Measurements from ENCODE around the gene SMOC1. TPM values are rescaled to one million over a fixed set of nuclear protein-coding genes. Genes with fewer than 3 reads are reported as not detected.

The SMOC1 gene
- total RNA-seq, 1 donor from 2014 or later, result not detected

- no peak overlapping the region for H3K4me3 Mint-ChIP-seq
- intact Hi-C loops (cut with micrococcal nuclease), result no loop called here
- H3K27ac Mint-ChIP-seq, result no peak overlapping the region
- peaks cover 5% of the 10 kb centered on the region for H3K27me3 Mint-ChIP-seq
- H3K36me3 Mint-ChIP-seq (ENCODE audit: low read depth), result no peaks in the 10 kb centered on the region
- no peak for DNase-seq
- H3K9me3 Mint-ChIP-seq, result no peaks in the 10 kb centered on the region
- peaks cover 17% of the 10 kb centered on the region for H3K4me1 Mint-ChIP-seq
Observed at GRCh38 chr14:70014406-70015095, 135.3 kb downstream of the SMOC1 start.

- Mint-ChIP-seq H3K4me1 (peaks cover 18% of the 10 kb centered on the region), H3K36me3 (ENCODE audit: low read depth) (no peaks in the 10 kb centered on the region), H3K27me3 (peaks cover 13% of the 10 kb centered on the region), H3K27ac (no peak overlapping the region), H3K4me3 (no peak overlapping the region), H3K9me3 (no peaks in the 10 kb centered on the region)
- intact Hi-C loops (cut with micrococcal nuclease), result no loop called here
- no peak for DNase-seq
Observed at GRCh38 chr14:70018230-70018629, 139.0 kb downstream of the SMOC1 start.

DNA sequence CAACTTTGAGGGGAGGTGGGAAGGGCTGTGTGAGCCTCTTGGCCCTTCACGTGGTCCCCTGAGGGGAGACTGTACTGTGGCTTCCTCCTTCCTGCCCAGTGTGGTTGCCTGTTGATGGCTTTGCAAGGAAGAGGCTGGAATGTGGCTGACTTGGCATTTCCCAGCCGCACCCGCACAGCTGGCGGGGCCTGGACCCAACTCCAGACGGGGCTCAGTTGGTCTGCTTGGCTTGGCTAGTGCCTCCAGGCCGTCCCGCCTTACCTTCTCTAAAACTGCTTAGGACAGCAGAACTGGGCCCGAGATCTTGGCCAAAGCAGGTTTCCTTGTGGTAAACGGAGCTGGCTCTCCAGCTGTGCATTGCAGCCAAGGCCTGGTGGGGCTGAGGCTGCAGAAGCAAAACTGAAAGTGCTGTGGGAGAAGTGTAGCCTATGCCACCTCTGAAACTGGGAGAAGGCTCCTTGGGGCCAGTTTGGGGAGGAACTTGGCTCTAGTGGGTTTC lies 139.5 kb downstream of the SMOC1 start:
- H3K9me3 Mint-ChIP-seq, result no peaks in the 10 kb centered on the region
- H3K27ac Mint-ChIP-seq, result no peak overlapping the region
- intact Hi-C loops (cut with micrococcal nuclease), result no loop called here
- H3K4me1 Mint-ChIP-seq, result peaks cover 18% of the 10 kb centered on the region
- peak; percentile 76 for DNase-seq
- H3K27me3 Mint-ChIP-seq, result peaks cover 13% of the 10 kb centered on the region
- H3K36me3 Mint-ChIP-seq (ENCODE audit: low read depth), result no peaks in the 10 kb centered on the region
- H3K4me3 Mint-ChIP-seq, result peak overlapping the region; percentile 10

- intact Hi-C loops (cut with micrococcal nuclease), result no loop called here
- H3K27ac Mint-ChIP-seq, result no peak overlapping the region
- no peaks in the 10 kb centered on the region for H3K9me3 Mint-ChIP-seq
- no peaks in the 10 kb centered on the region for H3K36me3 Mint-ChIP-seq (ENCODE audit: low read depth)
- peaks cover 9% of the 10 kb centered on the region for H3K27me3 Mint-ChIP-seq
- H3K4me3 Mint-ChIP-seq, result no peak overlapping the region
- H3K4me1 Mint-ChIP-seq, result peaks cover 18% of the 10 kb centered on the region
- no peak for DNase-seq
Observed at GRCh38 chr14:70019695-70020094, 140.5 kb downstream of the SMOC1 start.

DNA sequence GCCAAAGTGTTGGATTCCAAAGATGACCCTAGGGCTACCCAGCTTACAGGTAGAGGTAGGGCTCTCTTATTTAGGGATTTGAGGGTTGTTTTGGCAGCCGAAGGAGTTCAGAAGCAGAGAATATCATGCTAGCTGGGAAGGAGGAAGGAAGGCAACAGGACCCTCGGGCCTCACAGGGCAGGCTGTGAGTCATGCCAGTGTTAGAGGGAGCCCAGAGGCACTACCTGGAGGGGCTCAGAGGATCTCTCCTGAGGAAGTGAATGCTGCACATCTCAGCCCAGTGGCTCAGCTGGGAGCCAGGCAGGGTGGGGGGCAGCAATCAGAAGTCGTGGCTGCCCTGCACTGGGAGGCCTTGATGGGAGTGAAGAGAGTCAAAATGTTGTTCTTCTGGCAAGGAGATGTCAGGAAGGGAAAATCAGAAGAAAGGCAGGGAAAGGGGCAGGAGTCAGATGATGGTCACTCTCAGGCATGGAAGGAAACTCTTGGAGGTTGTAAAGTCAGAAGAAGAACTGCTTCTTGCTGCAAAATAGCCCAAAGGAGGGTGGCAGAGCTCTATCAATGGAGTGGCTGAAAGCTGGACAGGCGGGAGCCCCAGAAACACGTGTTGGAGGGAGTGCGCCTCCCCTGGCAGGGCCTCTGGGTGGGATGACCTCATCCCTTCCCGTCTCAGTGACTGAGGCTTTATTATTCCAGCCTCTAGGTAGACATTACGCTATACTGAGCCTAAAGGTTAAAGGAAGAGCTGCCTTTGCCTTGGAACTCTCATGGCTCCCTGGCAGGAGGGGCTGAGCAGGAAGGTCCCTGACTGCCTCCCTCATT lies 141.3 kb downstream of the SMOC1 start:
- H3K36me3 Mint-ChIP-seq (ENCODE audit: low read depth), result no peaks in the 10 kb centered on the region
- no peaks in the 10 kb centered on the region for H3K9me3 Mint-ChIP-seq
- no peak overlapping the region for H3K4me3 Mint-ChIP-seq
- DNase-seq, result no peak
- intact Hi-C loops (cut with micrococcal nuclease), result no loop called here
- H3K27me3 Mint-ChIP-seq, result peaks cover 8% of the 10 kb centered on the region
- H3K27ac Mint-ChIP-seq, result no peak overlapping the region
- H3K4me1 Mint-ChIP-seq, result peaks cover 18% of the 10 kb centered on the region

DNA sequence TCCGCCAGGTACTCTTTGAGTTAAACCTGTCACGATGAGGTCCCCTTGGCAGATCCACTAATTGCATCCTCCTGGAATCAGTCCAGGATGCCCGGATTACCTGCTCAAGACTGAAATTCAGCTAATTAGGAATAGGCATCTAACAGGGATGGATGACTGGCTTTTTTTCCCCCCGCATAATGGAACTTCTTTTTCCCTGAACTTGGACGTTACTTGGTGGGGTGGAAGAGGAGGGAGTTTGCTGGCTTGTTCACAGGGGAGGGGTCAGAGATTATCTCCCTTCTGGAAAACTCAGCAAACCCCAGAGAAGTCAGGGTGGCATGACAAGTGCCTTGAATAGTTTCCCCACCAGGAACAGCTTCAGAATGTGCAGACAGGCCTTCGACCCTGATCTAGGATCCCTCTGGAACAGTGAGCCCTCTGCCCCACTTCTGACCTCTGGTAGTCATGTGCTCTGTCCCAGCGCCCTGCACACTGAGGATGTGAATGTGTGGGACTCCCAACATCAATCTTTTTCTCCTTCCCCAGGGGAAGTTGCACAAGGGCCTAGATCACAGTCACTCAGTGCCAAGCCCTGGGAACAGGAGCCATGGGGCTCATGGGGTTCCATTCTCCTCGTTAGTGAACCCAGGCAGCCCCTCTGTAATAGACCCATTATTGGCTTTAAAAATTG lies 142.5 kb downstream of the SMOC1 start:
- Mint-ChIP-seq H3K27me3 (peaks cover 8% of the 10 kb centered on the region), H3K36me3 (ENCODE audit: low read depth) (no peaks in the 10 kb centered on the region), H3K27ac (no peak overlapping the region), H3K4me3 (no peak overlapping the region), H3K9me3 (no peaks in the 10 kb centered on the region), H3K4me1 (peaks cover 18% of the 10 kb centered on the region)
- DNase-seq, result no peak
- intact Hi-C loops (cut with micrococcal nuclease), result no loop called here

DNA sequence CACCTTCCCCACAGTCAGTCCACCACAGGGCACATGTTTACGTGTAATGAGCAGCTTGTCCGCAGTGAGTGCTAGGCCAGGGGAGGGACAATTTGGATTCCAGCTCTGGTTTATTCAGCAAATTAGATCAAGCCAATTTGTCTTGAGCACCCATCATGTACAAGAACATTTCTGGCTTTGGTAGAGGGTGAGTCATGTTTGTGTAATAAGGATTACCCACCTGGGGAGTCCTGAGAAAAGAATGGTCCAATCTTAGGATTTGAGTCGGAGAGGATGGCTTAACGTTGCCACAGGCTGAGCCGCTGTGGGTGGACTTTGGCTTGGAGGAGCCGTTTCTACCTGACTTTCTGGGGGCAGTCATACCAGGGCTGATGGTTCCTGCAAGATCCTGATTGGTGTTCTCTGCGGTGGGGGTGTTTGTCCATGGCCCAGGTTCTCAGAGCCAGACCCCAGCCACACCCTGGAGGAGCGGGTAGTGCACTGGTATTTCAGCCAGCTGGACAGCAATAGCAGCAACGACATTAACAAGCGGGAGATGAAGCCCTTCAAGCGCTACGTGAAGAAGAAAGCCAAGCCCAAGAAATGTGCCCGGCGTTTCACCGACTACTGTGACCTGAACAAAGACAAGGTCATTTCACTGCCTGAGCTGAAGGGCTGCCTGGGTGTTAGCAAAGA lies 143.7 kb downstream of the SMOC1 start:
- Mint-ChIP-seq H3K27ac (no peak overlapping the region), H3K4me1 (peaks cover 16% of the 10 kb centered on the region), H3K27me3 (peaks cover 8% of the 10 kb centered on the region), H3K36me3 (ENCODE audit: low read depth) (no peaks in the 10 kb centered on the region), H3K4me3 (no peak overlapping the region), H3K9me3 (no peaks in the 10 kb centered on the region)
- no peak for DNase-seq
- intact Hi-C loops (cut with micrococcal nuclease), result no loop called here

DNA sequence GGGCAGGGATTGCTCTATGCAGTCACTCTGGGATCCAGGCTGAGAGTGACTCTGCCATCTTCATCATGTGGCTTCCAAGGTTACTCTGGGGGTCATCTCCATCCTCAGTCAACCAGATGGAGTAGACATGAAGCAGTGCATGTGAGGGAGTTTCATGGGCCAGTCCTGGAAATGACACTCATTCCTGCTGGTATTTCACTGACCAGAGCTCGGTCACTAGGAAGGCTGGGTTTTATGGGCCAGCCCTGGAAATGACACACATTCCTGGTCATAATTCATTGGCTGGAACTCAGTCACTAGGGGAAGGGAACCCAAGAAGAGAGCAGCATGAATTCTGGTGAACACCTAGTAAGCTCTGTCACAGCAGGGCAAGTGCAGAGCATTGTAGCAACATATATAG lies 144.7 kb downstream of the SMOC1 start:
- intact Hi-C loops (cut with micrococcal nuclease), result no loop called here
- H3K27ac Mint-ChIP-seq, result no peak overlapping the region
- no peak for DNase-seq

GRCh38 chr14:70027785-70028428 lies 148.7 kb downstream of the SMOC1 start:
- H3K27ac Mint-ChIP-seq, result no peak overlapping the region
- H3K9me3 Mint-ChIP-seq, result no peaks in the 10 kb centered on the region
- intact Hi-C loops (cut with micrococcal nuclease), result loop anchor here (1.0 to 5.0 kb wide), 4 partner anchors 151 to 441 kb away; partner anchors contain the start of gene SMOC1
- no peak overlapping the region for H3K4me3 Mint-ChIP-seq
- no peaks in the 10 kb centered on the region for H3K4me1 Mint-ChIP-seq
- no peaks in the 10 kb centered on the region for H3K27me3 Mint-ChIP-seq
- H3K36me3 Mint-ChIP-seq (ENCODE audit: low read depth), result no peaks in the 10 kb centered on the region
- peak; percentile 91 for DNase-seq

More for the DNA sequence above, 144.7 kb downstream of the SMOC1 start:
- Mint-ChIP-seq H3K9me3 (no peaks in the 10 kb centered on the region), H3K27me3 (peaks cover 8% of the 10 kb centered on the region), H3K4me3 (no peak overlapping the region), H3K36me3 (ENCODE audit: low read depth) (no peaks in the 10 kb centered on the region), H3K4me1 (peaks cover 6% of the 10 kb centered on the region)

- no peaks in the 10 kb centered on the region for H3K4me1 Mint-ChIP-seq
- intact Hi-C loops (cut with micrococcal nuclease), result loop anchor here (2.0 to 5.0 kb wide), 3 partner anchors 152 to 442 kb away; partner anchors contain the start of gene SMOC1
- H3K27ac Mint-ChIP-seq, result no peak overlapping the region
- H3K36me3 Mint-ChIP-seq (ENCODE audit: low read depth), result no peaks in the 10 kb centered on the region
- H3K4me3 Mint-ChIP-seq, result no peak overlapping the region
- no peaks in the 10 kb centered on the region for H3K27me3 Mint-ChIP-seq
- DNase-seq, result no peak
- no peaks in the 10 kb centered on the region for H3K9me3 Mint-ChIP-seq
Observed at GRCh38 chr14:70029296-70030132, 150.3 kb downstream of the SMOC1 start.

- no peaks in the 10 kb centered on the region for H3K36me3 Mint-ChIP-seq (ENCODE audit: low read depth)
- H3K4me1 Mint-ChIP-seq, result no peaks in the 10 kb centered on the region
- DNase-seq, result no peak
- H3K27ac Mint-ChIP-seq, result no peak overlapping the region
- H3K27me3 Mint-ChIP-seq, result no peaks in the 10 kb centered on the region
- intact Hi-C loops (cut with micrococcal nuclease), result no loop called here
- no peaks in the 10 kb centered on the region for H3K9me3 Mint-ChIP-seq
- no peak overlapping the region for H3K4me3 Mint-ChIP-seq
Observed at GRCh38 chr14:70032016-70032415, 152.8 kb downstream of the SMOC1 start.

GRCh38 chr14:70032447-70032846 lies 153.2 kb downstream of the SMOC1 start:
- H3K36me3 Mint-ChIP-seq (ENCODE audit: low read depth), result no peaks in the 10 kb centered on the region
- DNase-seq, result no peak
- intact Hi-C loops (cut with micrococcal nuclease), result no loop called here
- no peaks in the 10 kb centered on the region for H3K4me1 Mint-ChIP-seq
- H3K9me3 Mint-ChIP-seq, result peaks cover 2% of the 10 kb centered on the region
- H3K27me3 Mint-ChIP-seq, result no peaks in the 10 kb centered on the region
- H3K27ac Mint-ChIP-seq, result no peak overlapping the region
- H3K4me3 Mint-ChIP-seq, result no peak overlapping the region
